Measurements from ENCODE around the gene HERC5. TPM values are rescaled to one million over a fixed set of nuclear protein-coding genes. Genes with fewer than 3 reads are reported as not detected.

Gene HERC5
- total RNA-seq, 1 donor from 2014 or later = 7.0 TPM

GRCh38 chr4:88458104-88458740, 1.3 kb downstream of the HERC5 start:
- H3K4me3 Mint-ChIP-seq = peak overlapping the region; percentile 92
- H3K4me1 Mint-ChIP-seq = peaks cover 9% of the 10 kb centered on the region
- peak overlapping the region; percentile 69 for H3K27ac Mint-ChIP-seq
- TF ChIP-seq CTCF (IDR thresholded peaks at IDR 0.05; ENCODE audit: unreplicated experiment) = no peak
- peaks cover 3% of the 10 kb centered on the region for H3K9me3 Mint-ChIP-seq
- H3K36me3 Mint-ChIP-seq = peaks cover 2% of the 10 kb centered on the region
- no peak for DNase-seq (ENCODE audit: low spot score in 2 of 2, unreplicated experiment in 2 of 2)
- H3K27me3 Mint-ChIP-seq (ENCODE audit: low read depth) = peaks cover 26% of the 10 kb centered on the region

DNA sequence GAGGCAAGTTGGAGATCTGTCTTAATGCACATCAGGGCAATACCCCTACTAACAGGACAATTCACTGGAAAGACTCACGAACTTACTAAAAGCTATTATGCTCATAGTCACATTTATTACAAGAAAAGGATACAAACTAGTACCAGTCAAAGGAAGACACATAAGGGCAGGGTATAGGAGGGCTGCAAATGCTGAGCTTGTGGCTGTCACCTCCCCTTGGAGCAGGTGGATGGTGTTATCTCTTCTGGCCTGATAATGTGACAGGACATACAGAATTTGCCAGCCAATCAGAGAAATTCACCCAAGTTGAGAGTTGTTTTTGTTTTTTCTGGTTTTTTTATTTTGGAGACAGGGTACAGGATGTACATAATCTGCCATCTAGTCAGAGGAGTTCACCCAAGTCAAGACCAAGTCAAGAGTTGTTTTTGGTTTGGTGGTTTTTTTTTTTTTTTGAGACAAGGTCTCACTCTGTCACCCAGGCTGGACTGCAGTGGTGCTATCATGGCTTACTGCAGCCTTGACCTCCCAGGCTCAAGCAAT, 8.8 kb downstream of the HERC5 start:
- Mint-ChIP-seq H3K27me3 (ENCODE audit: low read depth) (no peaks in the 10 kb centered on the region), H3K36me3 (peaks cover 12% of the 10 kb centered on the region), H3K4me3 (no peak overlapping the region), H3K4me1 (peaks cover 3% of the 10 kb centered on the region), H3K9me3 (no peaks in the 10 kb centered on the region), H3K27ac (no peak overlapping the region)
- TF ChIP-seq CTCF (IDR thresholded peaks at IDR 0.05; ENCODE audit: unreplicated experiment) = no peak
- no peak for DNase-seq (ENCODE audit: low spot score in 2 of 2, unreplicated experiment in 2 of 2)

DNA sequence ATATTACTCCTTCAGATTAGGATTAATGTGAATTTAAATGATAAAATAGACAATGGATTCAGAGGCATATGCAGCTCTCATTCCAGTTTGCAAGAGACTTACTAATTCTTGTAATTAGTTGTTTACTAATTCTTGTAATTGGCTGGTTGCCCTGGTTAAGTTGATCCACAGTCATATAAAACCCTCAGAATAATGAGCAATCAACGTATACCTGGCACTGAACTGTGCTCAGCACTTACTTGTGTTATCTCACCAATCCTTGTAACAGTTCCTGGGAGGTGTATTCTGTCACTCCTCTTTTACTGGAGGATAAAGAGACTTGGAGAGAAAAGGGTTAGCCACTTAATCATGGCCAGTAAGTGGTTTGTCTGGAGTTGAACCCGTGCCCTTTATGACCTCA, 10.5 kb downstream of the HERC5 start:
- Mint-ChIP-seq H3K27me3 (ENCODE audit: low read depth) (no peaks in the 10 kb centered on the region), H3K36me3 (peaks cover 12% of the 10 kb centered on the region), H3K9me3 (no peaks in the 10 kb centered on the region), H3K4me1 (peaks cover 3% of the 10 kb centered on the region), H3K4me3 (no peak overlapping the region), H3K27ac (no peak overlapping the region)
- TF ChIP-seq CTCF (IDR thresholded peaks at IDR 0.05; ENCODE audit: unreplicated experiment) = no peak
- no peak for DNase-seq (ENCODE audit: low spot score in 2 of 2, unreplicated experiment in 2 of 2)

DNA sequence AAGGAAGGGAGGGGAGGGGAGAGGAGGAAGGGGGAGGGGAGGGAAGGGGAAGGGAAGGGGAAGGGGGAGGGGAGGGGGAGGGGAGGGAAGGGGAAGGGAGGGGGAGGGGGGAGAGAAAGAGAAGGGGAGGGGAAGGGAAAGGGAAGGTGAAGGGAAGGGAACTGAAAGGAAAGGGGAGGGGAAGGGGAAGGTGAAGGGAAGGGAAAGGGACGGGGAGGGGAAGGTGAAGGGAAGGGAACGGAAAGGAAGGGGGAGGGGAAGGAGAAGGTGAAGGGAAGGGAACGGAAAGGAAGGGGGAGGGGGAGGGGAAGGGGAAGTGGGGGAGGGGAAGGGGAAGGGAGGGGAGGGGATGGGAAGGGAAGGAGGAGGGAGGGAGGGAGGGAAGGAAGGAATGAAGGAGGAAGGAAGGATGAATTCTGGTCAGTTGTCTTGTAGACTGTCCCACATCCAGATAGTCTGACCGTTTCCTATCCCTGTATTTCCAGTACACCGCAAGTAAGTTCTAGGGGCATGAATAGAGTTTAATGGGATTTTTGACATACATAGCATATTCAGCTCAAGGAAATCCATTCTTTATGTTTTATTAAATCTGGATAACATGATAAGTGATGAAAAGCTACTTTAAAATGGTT, 20.4 kb downstream of the HERC5 start:
- H3K4me3 Mint-ChIP-seq = no peak overlapping the region
- DNase-seq (ENCODE audit: low spot score in 2 of 2, unreplicated experiment in 2 of 2) = no peak
- H3K27me3 Mint-ChIP-seq (ENCODE audit: low read depth) = no peaks in the 10 kb centered on the region
- H3K9me3 Mint-ChIP-seq = no peaks in the 10 kb centered on the region
- no peaks in the 10 kb centered on the region for H3K36me3 Mint-ChIP-seq
- no peak for TF ChIP-seq CTCF (IDR thresholded peaks at IDR 0.05; ENCODE audit: unreplicated experiment)
- peaks cover 9% of the 10 kb centered on the region for H3K4me1 Mint-ChIP-seq
- no peak overlapping the region for H3K27ac Mint-ChIP-seq

- no peaks in the 10 kb centered on the region for H3K27me3 Mint-ChIP-seq (ENCODE audit: low read depth)
- DNase-seq (ENCODE audit: low spot score in 2 of 2, unreplicated experiment in 2 of 2) = no peak
- no peak overlapping the region for H3K27ac Mint-ChIP-seq
- H3K4me1 Mint-ChIP-seq = peaks cover 9% of the 10 kb centered on the region
- no peak overlapping the region for H3K4me3 Mint-ChIP-seq
- no peak for TF ChIP-seq CTCF (IDR thresholded peaks at IDR 0.05; ENCODE audit: unreplicated experiment)
- no peaks in the 10 kb centered on the region for H3K9me3 Mint-ChIP-seq
- no peaks in the 10 kb centered on the region for H3K36me3 Mint-ChIP-seq
Observed at GRCh38 chr4:88478247-88478646, 21.3 kb downstream of the HERC5 start.
